Upper lobe of left lung (tissue), 4 donors: ENCODE data around the gene UGT2A3.

Experiments used
- EP300 ChIP-seq, 4 donors: sonication (generic); formaldehyde crosslinking; IDR thresholded peaks; one replicate each; pipeline ENCODE4 v1.5.1; 2017; ENCODE audit warnings: antibody characterized with exemption in 4 of 4, control low read depth in 2 of 4
- TF ChIP-seq, protein P1 (sequence below), 6 experiments: fragments of 450-650 bp in 4 of 6; fragments of 200-600 bp in 2 of 6; sonication (generic) in 2 of 6; IDR thresholded peaks; one replicate each; pipeline ENCODE4 v1.5.1; 2016 to 2019; ENCODE audit warnings: antibody characterized with exemption in 6 of 6

DNA sequence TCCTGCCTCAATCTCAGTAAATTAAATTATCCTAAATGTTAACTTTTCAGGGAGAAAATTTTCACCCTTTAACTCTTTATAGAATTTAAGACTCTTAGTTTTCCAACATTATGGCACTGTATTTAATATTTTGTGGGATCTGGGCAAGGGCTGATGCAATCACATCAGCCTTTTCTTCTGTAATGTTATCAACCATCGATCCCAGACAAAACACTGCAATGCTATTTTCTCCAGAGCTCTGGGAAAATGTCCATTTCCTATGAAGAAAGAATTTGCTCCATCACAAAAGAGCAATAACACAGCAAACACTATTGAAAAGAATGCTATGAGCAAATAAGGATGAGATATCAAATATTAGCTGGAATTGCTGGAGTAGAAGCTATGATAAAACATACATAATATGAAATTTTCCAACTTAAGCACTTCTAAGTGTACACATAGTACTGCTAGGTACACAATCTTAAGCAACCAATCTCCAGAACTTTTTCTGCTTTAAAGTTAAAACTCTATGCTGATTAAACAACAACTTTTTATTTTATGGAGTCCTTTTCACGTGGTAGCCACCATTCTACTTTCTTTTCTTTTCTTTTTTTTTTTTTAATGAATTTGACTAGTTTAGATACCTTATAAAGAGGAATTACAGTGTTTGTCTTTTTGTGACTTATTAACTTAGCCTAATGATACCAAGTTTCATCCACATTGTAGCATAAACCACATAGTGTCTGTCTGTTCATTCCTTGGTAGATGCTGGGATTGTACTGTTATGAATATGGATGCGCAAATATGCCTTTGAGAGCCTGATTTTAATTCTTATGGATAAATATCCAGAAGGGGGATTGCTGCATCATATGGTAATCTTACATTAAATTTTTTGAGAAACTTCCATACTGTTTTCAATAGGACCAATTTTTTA, 43.6 kb downstream of the UGT2A3 start:
- TF ChIP-seq, protein P1, sequence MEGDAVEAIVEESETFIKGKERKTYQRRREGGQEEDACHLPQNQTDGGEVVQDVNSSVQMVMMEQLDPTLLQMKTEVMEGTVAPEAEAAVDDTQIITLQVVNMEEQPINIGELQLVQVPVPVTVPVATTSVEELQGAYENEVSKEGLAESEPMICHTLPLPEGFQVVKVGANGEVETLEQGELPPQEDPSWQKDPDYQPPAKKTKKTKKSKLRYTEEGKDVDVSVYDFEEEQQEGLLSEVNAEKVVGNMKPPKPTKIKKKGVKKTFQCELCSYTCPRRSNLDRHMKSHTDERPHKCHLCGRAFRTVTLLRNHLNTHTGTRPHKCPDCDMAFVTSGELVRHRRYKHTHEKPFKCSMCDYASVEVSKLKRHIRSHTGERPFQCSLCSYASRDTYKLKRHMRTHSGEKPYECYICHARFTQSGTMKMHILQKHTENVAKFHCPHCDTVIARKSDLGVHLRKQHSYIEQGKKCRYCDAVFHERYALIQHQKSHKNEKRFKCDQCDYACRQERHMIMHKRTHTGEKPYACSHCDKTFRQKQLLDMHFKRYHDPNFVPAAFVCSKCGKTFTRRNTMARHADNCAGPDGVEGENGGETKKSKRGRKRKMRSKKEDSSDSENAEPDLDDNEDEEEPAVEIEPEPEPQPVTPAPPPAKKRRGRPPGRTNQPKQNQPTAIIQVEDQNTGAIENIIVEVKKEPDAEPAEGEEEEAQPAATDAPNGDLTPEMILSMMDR (IDR thresholded peaks at IDR 0.05) = no peak
- no peak for TF ChIP-seq EP300 (IDR thresholded peaks at IDR 0.05)
